Fibroblast of lung (primary cell): ENCODE data around the gene KCNIP1. TPM values are rescaled to one million over a fixed set of nuclear protein-coding genes. Genes with fewer than 3 reads are reported as not detected.

Experiments
- DNase-seq, 2 donors: peaks; one replicate each; pipeline versions ENCODE4 v3.0.0 to v3.0.0-alpha.2; 2010; ENCODE audit warnings: low read depth in 2 of 2
- H2AFZ ChIP-seq: 2 replicates; pipeline ENCODE4 v1.5.1; 2012; ENCODE audit warnings: low read length, control low read depth, inconsistent platforms
- H3K27ac ChIP-seq: 2 replicates; pipeline ENCODE4 v1.5.1; 2011; ENCODE audit warnings: low read length, control low read depth; ENCODE audit not compliant: insufficient read depth
- H3K27me3 ChIP-seq: 2 replicates; pipeline ENCODE4 v1.5.1; 2011; ENCODE audit warnings: mild to moderate bottlenecking, low read length; ENCODE audit not compliant: control insufficient read depth, insufficient read depth
- H3K36me3 ChIP-seq: 2 replicates; pipeline ENCODE4 v1.5.1; 2011; ENCODE audit warnings: low read length; ENCODE audit not compliant: control insufficient read depth, insufficient read depth
- H3K4me1 ChIP-seq: 2 replicates; pipeline ENCODE4 v1.5.1; 2011; ENCODE audit warnings: low read length; ENCODE audit not compliant: control insufficient read depth, insufficient read depth; ENCODE audit errors: extremely low read depth
- H3K4me2 ChIP-seq: 2 replicates; pipeline ENCODE4 v1.5.1; 2011; ENCODE audit warnings: low read length, control low read depth; ENCODE audit not compliant: insufficient read depth; ENCODE audit errors: extremely low read depth
- H3K4me3 ChIP-seq, 4 experiments: fragments of 200-600 bp in 1 of 4; sonication (generic) in 1 of 4; replicated peaks in 1 of 4; 2 replicates each; pipeline ENCODE4 v1.5.1; 2011 to 2016; ENCODE audit warnings: low read length in 4 of 4, low read depth in 3 of 4, mild to moderate bottlenecking in 3 of 4, control low read depth in 2 of 4, inconsistent platforms in 1 of 4, mixed read lengths in 1 of 4; ENCODE audit not compliant: insufficient read depth in 1 of 4; ENCODE audit errors: control extremely low read depth in 1 of 4
- H3K79me2 ChIP-seq: 2 replicates; pipeline ENCODE4 v1.5.1; 2012; ENCODE audit warnings: mild to moderate bottlenecking, low read length, inconsistent platforms; ENCODE audit not compliant: control insufficient read depth, insufficient read depth
- H3K9ac ChIP-seq: 2 replicates; pipeline ENCODE4 v1.5.1; 2011; ENCODE audit warnings: mild to moderate bottlenecking, low read length, control low read depth; ENCODE audit not compliant: insufficient read depth
- H3K9me3 ChIP-seq: 2 replicates; pipeline ENCODE4 v1.5.1; 2012; ENCODE audit warnings: low read depth, low read length; ENCODE audit not compliant: control insufficient read depth, insufficient read depth
- H4K20me1 ChIP-seq: 2 replicates; pipeline ENCODE4 v1.5.1; 2011; ENCODE audit warnings: low read length; ENCODE audit not compliant: control insufficient read depth, insufficient read depth; ENCODE audit errors: extremely low read depth
- EZH2 ChIP-seq: IDR thresholded peaks from 2 replicates; pipeline ENCODE4 v1.5.1; 2012; ENCODE audit warnings: low read length, control low read depth, mild to moderate bottlenecking; ENCODE audit errors: missing control alignments
- polyA plus RNA-seq, 2 donors: library from polyadenylated mRNA; depleted of rRNA in 1 of 2; stranded (reverse) in 1 of 2; unstranded in 1 of 2; fragments of >200 nt; gene quantifications; 2 replicates each; pipeline ENCODE4 v1.2.1, GENCODE V29; 2011 to 2012; ENCODE audit warnings: missing spikeins in 1 of 2
- total RNA-seq: library from RNA; depleted of rRNA; stranded (reverse); fragments of >200 nt; gene quantifications from 2 replicates; pipeline ENCODE4 v1.2.1, GENCODE V29; 2014
- TF ChIP-seq, protein P1 (sequence below), 2 donors: IDR thresholded peaks in 1 of 2; conservative IDR thresholded peaks in 1 of 2; 1 replicate in 1 of 2; 2 replicates in 1 of 2; pipeline ENCODE4 v1.5.1; 2011 to 2012; ENCODE audit warnings: low read length in 2 of 2, control low read depth in 1 of 2, inconsistent platforms in 1 of 2, low read depth in 1 of 2, mild to moderate bottlenecking in 1 of 2

The KCNIP1 gene
- total and polyA plus RNA-seq, 2 donors (not counting 1 experiment from before 2014, with no cell fraction given): not detected

DNA sequence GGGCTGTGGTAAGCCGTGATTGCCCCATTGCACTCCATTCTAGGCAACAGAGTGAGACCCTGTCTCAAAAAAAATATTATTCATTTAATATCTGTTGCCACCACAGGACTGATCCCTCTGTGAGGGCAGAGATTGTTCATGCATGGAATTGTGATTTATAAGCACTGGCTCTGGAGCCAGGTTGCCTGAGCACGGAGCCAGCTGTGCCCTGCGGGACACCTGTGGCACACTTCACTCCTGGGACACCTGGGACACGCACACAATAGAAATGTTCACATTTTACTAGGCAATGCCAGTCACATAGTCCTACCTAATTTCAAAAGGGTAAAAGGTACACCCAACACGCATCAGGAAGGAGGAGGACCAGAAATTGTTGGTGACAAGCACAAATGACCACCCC, 196.7 kb downstream of the KCNIP1 start:
- Histone ChIP-seq H3K4me2 (no peak overlapping the region), H3K79me2 (no peaks in the 10 kb centered on the region), H3K9me3 (no peaks in the 10 kb centered on the region), H3K36me3 (no peaks in the 10 kb centered on the region), H3K27me3 (no peaks in the 10 kb centered on the region), H4K20me1 (no peaks in the 10 kb centered on the region), H3K27ac (no peak overlapping the region), H3K9ac (no peak overlapping the region), H2AFZ (no peak overlapping the region), H3K4me1 (no peaks in the 10 kb centered on the region), H3K4me3 (no peak overlapping the region)
- DNase-seq: no peak
- no peak for TF ChIP-seq EZH2
- TF ChIP-seq, protein P1, sequence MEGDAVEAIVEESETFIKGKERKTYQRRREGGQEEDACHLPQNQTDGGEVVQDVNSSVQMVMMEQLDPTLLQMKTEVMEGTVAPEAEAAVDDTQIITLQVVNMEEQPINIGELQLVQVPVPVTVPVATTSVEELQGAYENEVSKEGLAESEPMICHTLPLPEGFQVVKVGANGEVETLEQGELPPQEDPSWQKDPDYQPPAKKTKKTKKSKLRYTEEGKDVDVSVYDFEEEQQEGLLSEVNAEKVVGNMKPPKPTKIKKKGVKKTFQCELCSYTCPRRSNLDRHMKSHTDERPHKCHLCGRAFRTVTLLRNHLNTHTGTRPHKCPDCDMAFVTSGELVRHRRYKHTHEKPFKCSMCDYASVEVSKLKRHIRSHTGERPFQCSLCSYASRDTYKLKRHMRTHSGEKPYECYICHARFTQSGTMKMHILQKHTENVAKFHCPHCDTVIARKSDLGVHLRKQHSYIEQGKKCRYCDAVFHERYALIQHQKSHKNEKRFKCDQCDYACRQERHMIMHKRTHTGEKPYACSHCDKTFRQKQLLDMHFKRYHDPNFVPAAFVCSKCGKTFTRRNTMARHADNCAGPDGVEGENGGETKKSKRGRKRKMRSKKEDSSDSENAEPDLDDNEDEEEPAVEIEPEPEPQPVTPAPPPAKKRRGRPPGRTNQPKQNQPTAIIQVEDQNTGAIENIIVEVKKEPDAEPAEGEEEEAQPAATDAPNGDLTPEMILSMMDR (conservative IDR thresholded peaks at IDR 0.05 in 1 of 2, IDR thresholded peaks at IDR 0.05 in 1 of 2; ENCODE audit: low read depth in 1 of 2, low read length in 2 of 2): no peak

DNA sequence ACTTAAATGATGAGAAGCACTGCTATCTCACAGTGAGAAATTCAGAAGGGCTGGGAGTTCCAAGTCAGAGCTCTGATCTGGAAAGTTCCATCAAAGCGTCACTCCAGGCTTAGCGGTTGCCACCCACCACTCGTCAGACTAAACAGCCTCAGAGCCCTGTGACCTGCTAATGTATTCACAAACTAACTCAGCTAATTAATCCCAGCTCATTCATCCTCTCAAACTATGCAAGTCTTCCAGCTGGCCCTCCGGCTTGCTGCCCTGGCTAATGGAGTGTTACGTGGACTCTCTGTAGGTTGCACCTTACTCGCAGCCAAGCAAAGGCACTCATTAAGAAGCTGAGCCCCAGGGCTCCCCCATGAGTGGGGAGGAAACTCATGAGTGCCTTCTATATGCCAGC, 197.5 kb downstream of the KCNIP1 start:
- H3K27me3 ChIP-seq: no peaks in the 10 kb centered on the region
- no peak for DNase-seq
- no peaks in the 10 kb centered on the region for H3K79me2 ChIP-seq
- no peaks in the 10 kb centered on the region for H3K36me3 ChIP-seq
- no peak overlapping the region for H3K9ac ChIP-seq
- H2AFZ ChIP-seq: no peak overlapping the region
- no peak overlapping the region for H3K4me3 ChIP-seq
- H3K9me3 ChIP-seq: no peaks in the 10 kb centered on the region
- H4K20me1 ChIP-seq: no peaks in the 10 kb centered on the region
- no peak overlapping the region for H3K27ac ChIP-seq
- no peaks in the 10 kb centered on the region for H3K4me1 ChIP-seq
- no peak overlapping the region for H3K4me2 ChIP-seq
- TF ChIP-seq, protein P1 (conservative IDR thresholded peaks at IDR 0.05 in 1 of 2, IDR thresholded peaks at IDR 0.05 in 1 of 2; ENCODE audit: low read depth in 1 of 2, low read length in 2 of 2): no peak
- no peak for TF ChIP-seq EZH2

DNA sequence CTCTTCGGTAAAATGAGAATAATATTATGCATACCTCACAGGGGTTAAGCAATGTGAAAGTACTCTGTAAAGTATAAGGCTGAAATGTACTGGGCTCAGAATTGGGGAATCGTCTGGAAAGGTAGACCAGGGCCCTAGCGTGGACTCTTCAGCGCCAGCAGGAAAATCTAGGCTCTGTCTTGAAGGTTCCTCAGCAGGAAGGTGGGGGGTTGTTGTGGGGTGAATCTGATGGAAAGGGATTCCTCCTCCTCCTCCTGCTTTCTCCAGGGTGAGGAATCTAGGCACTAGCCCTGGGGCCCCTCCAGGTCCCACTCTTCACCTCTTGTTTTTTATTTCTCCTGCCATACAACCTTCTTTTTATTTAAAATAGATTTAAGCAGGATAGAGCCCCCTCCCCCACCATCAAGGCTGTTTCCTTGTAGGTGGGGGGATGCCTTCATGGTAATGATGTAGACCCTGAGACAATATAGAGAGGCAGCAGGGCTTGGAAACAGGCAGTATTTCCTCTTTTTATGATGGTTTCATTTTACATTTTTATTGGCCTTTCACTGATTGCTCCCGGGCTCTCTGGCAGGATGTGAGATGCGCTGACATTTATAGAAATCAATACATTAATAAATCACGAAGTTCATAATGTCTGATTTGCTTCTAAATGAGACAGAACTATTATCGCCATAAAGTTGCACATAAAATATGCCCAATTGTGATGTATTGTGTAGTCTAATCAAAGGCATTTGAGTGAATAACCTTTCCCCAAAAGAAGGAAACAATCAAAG, 200.8 kb downstream of the KCNIP1 start:
- no peak overlapping the region for H3K27ac ChIP-seq
- no peak overlapping the region for H3K9ac ChIP-seq
- H3K27me3 ChIP-seq: no peaks in the 10 kb centered on the region
- H3K36me3 ChIP-seq: no peaks in the 10 kb centered on the region
- H2AFZ ChIP-seq: no peak overlapping the region
- no peak overlapping the region for H3K4me3 ChIP-seq
- H3K4me1 ChIP-seq: no peaks in the 10 kb centered on the region
- TF ChIP-seq EZH2: no peak
- TF ChIP-seq, protein P1 (conservative IDR thresholded peaks at IDR 0.05 in 1 of 2, IDR thresholded peaks at IDR 0.05 in 1 of 2; ENCODE audit: low read depth in 1 of 2, low read length in 2 of 2): no peak
- H3K9me3 ChIP-seq: no peaks in the 10 kb centered on the region
- no peaks in the 10 kb centered on the region for H4K20me1 ChIP-seq
- no peaks in the 10 kb centered on the region for H3K79me2 ChIP-seq
- DNase-seq: no peak
- no peak overlapping the region for H3K4me2 ChIP-seq
